WTC11 (cell line): ENCODE measurements around the gene ERMAP.

ENCODE experiments used
- ATF2 ChIP-seq: sonication (generic); formaldehyde crosslinking; IDR thresholded peaks from 2 replicates; pipeline ENCODE4 v1.8.1; 2022; ENCODE audit warnings: low read depth, missing genetic modification reagents, borderline replicate concordance
- CTCF ChIP-seq: fragments of 200-600 bp; IDR thresholded peaks from 2 replicates; pipeline ENCODE4 v1.8.0; 2022; ENCODE audit warnings: antibody characterized with exemption
- IRF1 ChIP-seq: sonication (generic); formaldehyde crosslinking; IDR thresholded peaks from 2 replicates; pipeline ENCODE4 v1.8.0; 2023; ENCODE audit warnings: missing genetic modification reagents
- IRF2 ChIP-seq: sonication (generic); formaldehyde crosslinking; IDR thresholded peaks from 2 replicates; pipeline ENCODE4 v1.8.0; 2022; ENCODE audit warnings: low read depth, missing genetic modification reagents, borderline replicate concordance
- JUN ChIP-seq: sonication (generic); formaldehyde crosslinking; IDR thresholded peaks from 2 replicates; pipeline ENCODE4 v1.8.0; 2023; ENCODE audit warnings: mild to moderate bottlenecking, missing genetic modification reagents
- SMAD3 ChIP-seq: sonication (generic); formaldehyde crosslinking; IDR thresholded peaks from 2 replicates; pipeline ENCODE4 v1.8.0; 2022; ENCODE audit warnings: missing genetic modification reagents, mild to moderate bottlenecking, borderline replicate concordance
- TEAD4 ChIP-seq: sonication (generic); formaldehyde crosslinking; IDR thresholded peaks from 2 replicates; pipeline ENCODE4 v1.8.0; 2022; ENCODE audit warnings: mild to moderate bottlenecking, missing genetic modification reagents
- ZNF138 ChIP-seq: sonication (generic); formaldehyde crosslinking; conservative IDR thresholded peaks from 2 replicates; pipeline ENCODE4 v1.8.1; 2022; ENCODE audit warnings: mild to moderate bottlenecking, moderate library complexity, missing genetic modification reagents

- TF ChIP-seq CTCF = no peak
- TF ChIP-seq JUN (CRISPR knock-in tag) = no peak
- no peak for TF ChIP-seq ATF2 (CRISPR knock-in tag)
- TF ChIP-seq SMAD3 = no peak
- no peak for TF ChIP-seq TEAD4 (CRISPR knock-in tag)
- no peak for TF ChIP-seq ZNF138 (CRISPR knock-in tag)
- no peak for TF ChIP-seq IRF1
- TF ChIP-seq IRF2 = no peak
Measured at GRCh38 chr1:42774928-42775526, 41.9 kb upstream of the ERMAP start.
